HG02610 (cell line): ENCODE measurements around the gene DOCK10.

ENCODE experiments used
- ATAC-seq: cut with Tn5 transposase; IDR thresholded peaks from one replicate; pipeline ENCODE4 v1.9.1; 2021; ENCODE audit warnings: mild to moderate bottlenecking, moderate library complexity; ENCODE audit not compliant: unreplicated experiment

The DOCK10 gene

DNA sequence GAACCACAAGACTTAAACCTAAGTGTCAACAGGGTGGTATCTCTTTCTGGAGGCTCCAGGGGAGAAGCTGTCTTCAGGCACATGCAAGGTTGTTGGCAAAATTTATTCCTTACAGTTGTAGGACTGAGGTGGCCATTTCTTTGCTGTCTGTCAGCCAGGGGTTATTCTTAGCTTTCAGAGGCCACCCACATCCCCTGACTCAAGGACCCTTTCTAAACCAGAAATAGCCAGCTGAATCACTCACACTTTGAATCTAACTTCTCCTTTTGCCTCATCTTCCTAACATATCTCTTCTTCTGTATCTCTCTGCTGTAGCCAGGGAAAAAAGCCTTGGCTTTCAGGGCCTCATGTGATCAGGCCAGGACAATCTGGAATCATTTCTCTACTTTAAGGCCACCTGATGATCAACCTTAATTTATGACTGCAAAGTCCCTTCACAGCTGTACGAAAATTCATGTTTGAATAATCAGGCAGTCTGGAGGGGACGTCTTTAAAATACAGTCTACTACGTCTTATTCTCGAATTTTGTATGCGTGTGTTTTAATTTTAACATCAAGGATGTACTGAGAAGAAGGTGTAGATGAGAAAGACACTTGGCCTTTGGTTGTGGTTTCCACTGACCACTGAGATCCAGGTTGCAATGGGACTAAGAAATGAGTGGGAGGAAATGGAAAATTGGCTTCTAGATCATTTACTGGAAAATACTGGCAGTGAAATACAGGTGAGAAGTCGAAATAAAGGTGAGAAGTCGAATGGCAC is 90.4 kb downstream of the DOCK10 start:
- peak; percentile 54 for ATAC-seq

DNA sequence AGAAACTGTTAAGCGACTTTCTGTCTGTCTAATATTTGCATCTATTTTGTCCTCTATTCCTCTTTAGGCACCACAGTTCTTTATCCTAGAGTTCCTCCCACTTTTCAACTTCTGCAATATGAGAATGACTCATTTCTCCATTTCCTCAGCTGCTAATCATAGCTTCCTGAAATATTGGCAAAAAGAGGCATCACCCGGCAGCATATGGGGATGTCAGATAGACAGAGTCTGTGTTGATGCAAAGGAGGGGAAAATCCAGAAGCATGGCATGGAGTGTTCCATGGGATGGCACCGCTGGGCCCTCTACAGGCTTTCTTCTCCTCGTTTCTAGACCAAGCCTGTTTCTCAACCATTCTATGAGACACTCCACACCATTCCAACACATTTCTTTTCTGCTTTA is 93.4 kb downstream of the DOCK10 start:
- ATAC-seq: no peak

DNA sequence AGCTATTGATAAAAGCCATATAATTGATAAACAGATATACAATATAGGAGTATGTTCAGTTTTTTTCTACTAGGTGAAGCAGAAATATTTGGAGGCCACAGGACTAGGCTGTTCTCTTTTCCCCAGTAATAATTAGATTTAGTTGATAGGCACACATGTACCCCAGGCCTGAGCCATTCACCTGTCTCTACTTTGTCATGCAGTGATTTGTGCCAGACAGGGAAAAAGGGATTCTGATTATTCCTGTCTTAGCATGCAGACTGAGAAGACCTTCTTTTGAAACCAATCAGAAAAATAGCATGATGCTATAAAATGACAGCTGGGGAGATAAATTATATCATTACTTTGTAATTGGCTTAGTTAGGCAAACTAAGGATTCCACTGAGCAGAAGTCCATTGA is 94.3 kb downstream of the DOCK10 start:
- no peak for ATAC-seq

DNA sequence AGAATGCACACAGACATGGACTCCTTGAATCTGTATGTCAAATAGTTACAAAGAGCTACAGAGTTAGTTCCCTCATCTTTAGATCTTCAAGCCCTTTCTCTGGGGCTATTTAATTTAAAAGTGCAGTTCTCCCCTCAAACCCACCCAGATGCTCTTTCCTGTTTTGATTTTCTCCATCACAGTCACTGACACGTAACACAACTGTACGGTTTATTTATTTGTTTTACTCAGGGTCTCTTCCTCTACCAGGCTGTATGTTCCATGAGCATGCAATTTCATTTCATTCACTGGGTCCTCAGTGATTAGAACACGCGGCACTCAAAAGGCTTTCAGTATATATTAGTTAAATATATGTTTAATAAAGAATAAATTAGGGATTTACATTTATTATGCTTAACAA is 94.7 kb downstream of the DOCK10 start:
- ATAC-seq: no peak

DNA sequence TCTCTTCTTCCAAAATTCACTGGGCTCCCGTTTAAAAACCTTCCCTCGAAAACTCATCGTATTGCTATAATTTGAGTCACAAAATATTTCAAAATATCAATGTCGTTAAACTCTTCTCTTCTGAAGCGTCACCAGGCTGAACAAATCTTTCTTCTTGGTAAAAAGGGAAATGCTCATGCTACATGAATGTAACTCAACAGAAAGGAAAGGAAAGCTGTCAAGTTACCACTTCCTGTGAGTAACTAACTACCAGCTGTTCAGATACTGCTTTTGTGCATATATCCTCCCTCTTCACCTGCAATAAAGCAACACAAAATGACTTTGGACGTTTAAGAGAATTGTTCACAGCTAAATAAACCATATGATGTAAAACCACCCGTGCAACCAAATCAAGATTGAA is 95.4 kb downstream of the DOCK10 start:
- peak; percentile 49 for ATAC-seq

DNA sequence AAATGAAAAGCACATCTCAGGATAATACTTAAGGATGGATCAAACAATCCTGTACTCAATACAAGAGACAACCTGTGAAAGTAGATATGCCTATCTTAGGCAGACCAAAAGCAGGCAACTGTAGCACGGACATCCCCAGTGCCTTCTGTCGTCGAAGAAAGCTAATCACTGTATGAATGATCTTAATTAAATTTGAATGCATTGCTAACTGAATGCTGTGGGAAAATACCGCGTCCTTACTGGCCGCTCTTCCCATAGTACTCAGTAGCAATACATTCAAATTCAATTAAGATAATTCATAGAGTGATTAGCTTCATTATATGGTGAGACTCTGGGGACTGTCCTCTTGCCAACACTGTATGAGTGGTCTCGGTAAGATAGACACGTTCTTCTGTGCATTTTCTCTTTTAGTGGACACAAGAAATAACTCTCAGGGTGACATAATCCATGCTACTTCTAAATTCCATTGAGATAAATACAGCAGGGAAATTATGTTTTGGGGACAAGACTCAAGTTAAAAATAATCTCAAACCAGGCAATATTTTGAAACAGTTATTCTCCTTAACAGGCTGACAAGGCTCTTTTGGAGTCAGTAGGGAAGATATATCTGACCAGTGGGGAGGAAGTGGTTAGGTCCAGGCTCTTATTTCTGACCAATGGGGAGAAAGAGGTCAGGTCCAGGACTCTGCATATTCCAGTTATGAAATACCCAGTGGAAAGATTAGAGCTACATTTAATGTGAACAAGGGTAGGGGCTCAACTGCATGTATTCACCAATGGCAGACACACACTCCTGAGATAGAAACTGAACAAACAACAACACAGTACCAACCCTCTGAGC is 97.3 kb downstream of the DOCK10 start:
- peak; percentile 27 for ATAC-seq

DNA sequence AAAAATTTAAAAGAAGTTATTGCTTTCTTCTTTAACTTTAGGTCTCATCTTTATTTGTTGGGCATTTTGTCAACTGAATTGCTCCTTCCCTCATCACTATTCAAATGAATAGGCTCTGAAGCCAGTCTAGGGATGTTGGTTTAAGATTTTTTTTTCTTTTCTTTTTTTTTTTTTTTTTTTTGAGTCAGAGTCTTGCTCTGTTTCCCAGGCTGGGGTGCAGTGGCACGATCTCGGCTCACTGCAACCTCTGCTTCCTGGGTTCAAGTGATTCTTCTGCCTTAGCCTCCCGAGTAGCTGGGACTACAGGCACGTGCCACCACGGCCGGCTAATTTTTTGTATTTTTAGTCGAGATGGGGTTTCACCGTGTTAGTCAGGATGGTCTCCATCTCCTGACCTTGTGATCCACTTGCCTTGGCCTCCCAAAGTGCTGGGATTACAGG is 98.6 kb downstream of the DOCK10 start:
- ATAC-seq: peak; percentile 28

DNA sequence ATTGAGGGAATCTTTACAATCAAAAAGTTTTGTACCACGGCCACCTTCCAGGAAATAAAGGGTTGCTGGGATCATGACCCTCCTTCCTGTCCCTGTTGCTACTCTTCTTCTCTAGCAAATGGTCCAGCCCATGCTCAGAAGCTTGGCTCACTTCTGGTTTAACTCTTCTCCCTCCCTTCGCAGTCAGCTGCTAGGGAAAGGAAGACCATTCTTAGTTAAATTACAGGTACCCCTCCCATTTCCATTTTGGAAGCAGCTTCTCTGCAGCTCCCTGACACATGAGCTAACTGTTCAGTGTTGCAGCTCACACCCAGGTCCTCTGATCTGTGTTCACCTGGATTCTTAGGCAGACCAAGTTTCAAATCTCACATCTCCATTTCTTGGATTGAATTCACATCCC is 100.3 kb downstream of the DOCK10 start:
- no peak for ATAC-seq

DNA sequence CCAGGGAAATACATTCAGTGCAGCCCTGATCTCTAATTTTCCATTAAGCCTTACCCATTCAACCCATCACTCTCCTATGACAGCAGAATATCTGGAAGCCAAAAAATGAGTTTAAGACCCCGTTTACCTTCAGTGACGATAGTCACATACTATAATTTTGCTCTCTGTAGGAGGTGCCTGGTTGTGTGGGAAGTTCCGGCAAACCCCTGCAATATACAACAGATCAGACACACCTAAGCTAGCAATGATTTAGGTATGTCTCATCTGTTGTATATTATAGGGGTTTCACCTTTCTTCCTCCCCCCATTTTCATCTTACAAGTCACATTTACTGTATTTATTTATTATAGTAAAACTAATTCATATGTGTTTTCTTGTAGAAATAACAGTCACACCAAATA is 101.7 kb downstream of the DOCK10 start:
- ATAC-seq: no peak

DNA sequence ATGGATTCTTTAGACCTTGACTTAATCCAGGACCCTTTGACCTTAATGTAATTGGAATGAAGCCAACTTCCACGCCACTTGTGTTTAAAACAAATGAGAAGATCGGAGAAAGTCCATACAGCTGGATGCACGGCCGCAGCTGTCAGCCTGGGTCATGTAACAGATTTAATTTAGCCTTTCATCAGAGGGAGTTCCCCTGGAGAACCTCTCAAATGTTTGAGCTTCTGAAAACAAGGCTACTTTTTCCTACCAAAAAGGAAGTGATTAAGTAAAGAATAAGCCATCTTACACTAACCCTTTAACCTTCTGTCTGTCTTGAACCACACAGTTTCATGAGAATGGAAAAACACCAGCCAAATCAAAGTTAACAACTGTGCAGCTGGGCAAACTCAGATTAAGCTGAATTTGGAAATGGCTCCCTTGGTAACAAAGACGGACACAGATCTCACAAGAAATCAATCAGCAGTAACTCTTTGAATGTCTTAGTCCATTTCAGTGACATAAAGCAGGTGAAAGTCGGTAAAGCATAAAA is 103.6 kb downstream of the DOCK10 start:
- ATAC-seq: peak; percentile 44

DNA sequence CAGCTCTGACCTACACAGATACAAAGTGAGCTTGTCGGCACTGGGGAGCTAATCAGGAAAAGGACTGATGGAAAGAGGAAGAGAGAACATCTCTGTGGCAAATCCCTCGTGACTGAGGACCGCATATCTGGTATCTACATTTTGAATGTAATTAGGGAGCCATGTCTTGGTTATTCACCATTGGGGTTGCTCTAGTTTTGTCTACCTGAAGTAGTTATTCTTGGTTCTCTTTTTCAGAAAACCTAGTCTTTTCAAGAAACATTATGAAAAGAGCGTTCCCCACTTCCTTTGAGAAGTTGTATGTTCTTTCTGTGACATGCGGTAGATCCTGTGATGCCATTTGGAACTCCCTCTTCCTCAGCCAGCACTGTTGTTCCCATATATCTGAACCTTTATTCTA is 104.4 kb downstream of the DOCK10 start:
- peak; percentile 77 for ATAC-seq

DNA sequence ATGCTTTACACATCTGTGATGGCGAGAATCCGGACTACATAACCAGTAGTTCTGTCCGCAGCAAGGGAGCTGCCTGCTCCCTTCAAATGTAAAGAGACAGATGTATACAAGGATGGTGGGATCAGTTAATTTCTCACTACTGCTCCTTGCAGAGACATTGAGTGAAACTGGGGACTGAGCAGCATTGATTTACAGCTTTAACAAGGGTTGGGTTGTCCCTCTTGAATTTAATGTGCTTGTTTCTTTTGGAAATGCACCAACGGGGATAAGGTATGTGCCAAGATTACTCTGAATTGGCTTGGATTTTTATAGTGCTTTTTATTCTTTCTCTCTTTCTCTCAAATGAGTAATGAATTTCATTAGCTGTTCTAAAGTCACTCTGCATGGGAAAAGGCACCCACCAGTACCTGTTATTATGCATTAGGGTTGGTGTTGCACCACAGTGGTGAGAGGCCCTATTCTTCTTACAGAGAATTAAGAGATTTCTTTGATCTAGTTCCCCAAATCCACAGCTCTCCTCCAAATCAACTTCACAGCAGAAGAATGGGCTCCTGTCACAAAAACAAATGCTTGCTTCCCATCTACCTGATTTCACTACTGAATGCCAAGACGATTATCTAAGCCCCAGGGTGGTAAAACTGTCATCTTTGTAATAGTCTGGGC is 107.6 kb downstream of the DOCK10 start:
- ATAC-seq: no peak

DNA sequence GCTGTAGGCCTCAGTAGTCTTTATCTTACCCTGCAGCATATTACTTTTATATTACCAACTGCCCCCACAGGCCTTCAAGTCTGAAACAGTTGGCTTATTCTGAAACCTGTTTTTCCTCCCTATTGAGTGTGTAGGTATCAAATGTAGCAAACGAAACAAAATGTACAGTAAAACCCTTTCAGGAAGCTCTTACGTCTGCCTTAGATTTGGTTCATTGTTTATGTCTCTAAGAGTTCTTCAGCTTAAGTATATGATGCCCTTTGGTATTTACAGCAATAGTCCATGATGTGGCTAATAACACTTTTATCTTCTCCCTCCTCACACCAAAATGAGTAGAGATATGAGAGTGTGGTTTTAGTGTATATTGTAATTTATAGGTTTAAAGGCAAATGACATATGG is 108.8 kb downstream of the DOCK10 start:
- ATAC-seq: no peak

DNA sequence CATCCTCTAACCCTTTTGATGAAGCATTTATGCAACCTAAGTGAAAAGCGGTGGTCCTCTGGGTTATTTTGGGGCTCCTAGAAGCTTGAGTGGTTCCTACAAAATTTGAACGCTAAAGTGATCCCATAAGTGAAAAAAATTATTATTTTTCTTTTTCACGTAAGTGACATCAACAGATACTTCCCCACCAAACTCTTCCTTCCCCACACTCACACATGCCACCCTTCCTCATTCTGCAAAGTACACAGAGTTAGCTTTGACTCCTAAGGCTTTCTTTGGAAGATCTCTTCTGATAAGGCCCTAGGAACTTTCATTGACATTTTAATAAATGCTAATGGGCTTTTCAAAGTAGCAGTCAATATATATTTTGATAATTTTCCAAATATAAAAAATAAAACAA is 109.7 kb downstream of the DOCK10 start:
- no peak for ATAC-seq

DNA sequence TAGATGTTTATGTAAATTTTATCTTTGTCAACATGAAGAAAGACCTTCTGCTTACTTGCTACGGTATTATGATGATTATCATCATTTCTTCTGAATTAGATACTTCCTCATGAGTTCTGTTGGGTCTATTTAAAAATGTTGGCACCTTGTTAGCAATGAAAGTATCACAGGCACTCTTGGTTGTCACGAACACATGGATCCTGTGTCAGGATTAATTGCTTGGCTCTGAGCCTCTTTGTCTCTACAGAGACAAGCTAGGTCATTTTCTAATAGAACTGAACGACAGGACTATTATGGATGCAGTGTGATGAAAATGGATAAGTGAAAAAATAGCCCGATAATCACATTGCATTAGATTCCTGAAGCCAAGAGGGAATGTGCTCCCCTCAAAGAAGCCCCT is 110.3 kb downstream of the DOCK10 start:
- no peak for ATAC-seq

DNA sequence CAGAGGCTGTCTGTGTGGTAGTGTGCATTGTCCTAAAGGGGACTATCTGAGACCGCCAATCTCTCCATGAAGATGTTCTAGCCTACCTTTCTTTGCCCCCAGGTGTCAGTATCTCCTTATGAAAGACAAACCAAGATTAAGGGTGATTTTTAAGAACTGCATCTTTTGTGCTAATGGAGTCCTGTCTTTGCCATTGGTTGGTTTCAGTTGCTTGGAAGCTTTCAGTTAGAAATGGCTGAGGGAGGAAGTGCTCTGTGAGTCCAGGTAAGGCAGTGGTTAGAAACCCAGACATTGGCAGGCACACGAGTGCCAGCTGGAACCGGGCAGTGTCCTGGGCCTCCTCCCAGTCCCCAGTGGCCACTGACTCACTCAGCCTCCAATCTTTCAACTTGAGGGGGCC is 111.3 kb downstream of the DOCK10 start:
- no peak for ATAC-seq

DNA sequence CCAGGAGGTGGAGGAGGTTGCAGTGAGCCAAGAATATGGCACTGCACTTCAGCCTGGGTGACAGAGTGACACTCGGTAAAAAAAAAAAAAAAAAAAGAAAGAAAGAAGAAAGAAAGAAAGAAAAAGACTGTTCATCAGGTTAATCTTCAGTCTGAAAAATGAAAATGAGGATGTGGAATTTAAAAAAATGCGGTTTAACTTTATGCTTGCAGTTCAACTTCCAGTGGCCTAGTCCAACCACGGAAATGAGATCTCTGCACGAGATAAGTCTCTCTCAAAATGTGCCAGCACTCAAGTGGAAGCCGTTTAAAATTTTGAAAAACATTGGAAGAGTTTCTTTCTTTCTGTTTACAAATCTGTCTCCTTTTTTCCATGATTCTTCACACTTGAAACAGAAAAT is 112.1 kb downstream of the DOCK10 start:
- ATAC-seq: no peak

DNA sequence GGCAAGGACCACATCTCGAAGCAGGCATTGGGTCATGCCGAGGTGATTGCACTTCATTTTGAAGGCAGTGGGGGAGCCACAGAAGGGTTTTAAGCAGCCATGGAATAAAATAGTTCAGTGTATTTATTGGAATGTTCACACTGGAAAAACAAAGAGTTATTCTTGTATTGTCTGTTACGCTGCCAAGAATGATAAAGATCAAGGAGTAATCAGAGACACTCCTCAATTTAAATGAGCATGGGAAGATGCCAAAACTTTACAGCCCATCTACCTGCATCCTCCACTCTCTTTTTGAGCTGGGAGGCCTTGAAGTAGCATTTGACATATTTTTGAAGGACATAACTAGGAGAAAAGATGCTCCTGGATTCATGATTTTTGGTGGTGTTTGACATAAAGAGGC is 112.8 kb downstream of the DOCK10 start:
- ATAC-seq: no peak

DNA sequence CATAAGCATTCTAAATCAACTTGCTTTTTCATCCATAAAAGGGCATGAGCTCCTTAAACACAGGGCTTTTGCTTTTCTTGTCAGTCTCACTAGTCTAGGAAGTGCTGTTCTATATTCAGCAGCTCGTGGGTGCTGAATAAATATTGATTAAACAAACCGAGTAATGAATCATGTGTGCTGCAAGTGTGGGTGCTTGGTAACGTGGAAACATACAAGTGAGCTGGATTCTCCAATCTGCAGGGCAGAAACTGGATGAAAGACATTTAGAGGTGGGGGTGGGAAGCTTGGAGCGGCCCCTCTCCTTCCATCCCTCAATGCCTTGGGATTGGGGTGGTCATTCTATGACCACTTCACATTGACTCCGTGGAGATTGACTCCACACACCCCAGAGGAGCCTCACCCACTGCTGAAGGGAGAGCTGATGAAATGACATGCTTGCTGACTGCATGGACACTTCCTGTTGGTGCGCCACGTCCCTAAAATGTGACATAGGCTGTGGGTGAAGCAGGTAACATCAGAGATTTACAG is 114.6 kb downstream of the DOCK10 start:
- no peak for ATAC-seq

DNA sequence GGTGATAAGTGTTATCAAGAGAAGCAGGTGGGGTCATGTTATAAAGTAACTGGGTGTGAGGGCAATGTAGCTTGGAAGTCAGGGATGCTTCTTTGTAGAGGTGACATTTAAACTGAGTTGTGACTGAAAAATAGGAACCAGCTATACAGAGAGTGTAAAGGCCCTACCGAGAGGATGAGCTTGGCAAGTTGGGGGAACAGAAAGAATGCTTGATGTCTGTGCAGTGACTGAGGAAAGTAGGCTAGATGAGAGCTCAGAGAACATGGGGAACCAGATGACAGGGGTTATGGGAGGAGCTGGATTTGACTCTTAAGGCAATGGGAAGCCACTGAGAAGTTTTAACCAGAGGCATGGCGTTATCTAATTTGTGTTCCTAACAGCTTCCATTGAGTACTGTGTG is 115.3 kb downstream of the DOCK10 start:
- ATAC-seq: no peak

DNA sequence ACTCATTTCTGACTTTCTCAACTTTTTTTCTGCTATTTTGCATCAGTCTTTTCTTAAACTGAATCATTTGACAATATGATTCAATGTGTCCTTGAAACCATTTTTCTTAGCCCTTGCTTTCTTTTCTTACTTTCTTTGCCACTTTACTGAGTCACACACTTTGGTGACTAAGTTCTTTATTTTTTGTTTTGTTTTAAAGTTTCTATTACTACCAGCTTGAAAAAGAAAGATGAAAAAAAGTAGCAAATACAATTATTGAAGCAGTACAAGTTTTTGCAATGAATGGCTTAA is 116.5 kb downstream of the DOCK10 start:
- ATAC-seq: peak; percentile 50
